Measurements from ENCODE around the gene TKT.

- TF ChIP-seq REST (IDR thresholded peaks at IDR 0.05; ENCODE audit: insufficient read depth in 1 of 2, low read depth in 2 of 2, low read length in 2 of 2) (no peak), FOXP2 (optimal IDR thresholded peaks at IDR 0.05; ENCODE audit: borderline replicate concordance, extremely low read depth, extremely low read length, insufficient read depth) (no peak)
These were observed 423 bp downstream of the TKT start for GRCh38 chr3:53255423-53255774.
